NCI-H2196 treated with DMSO at 0.1 percent for 48 hours (cell line): ENCODE data around the gene GJA3.

Experiments
- DNase-seq: peaks from one replicate; lab custom pipeline; 2025; ENCODE audit not compliant: unreplicated experiment; lab: John Stamatoyannopoulos, UW

GJA3 gene

GRCh38 chr13:20090349-20090748, 70.5 kb downstream of the GJA3 start:
- no peak for DNase-seq
